Left renal cortex interstitium (tissue), 4 donors: ENCODE data around the gene RANBP10. TPM values are rescaled to one million over a fixed set of nuclear protein-coding genes. Genes with fewer than 3 reads are reported as not detected.

Experiments used
- DNase-seq, 4 donors: peaks; one replicate each; pipeline ENCODE4 v3.0.0-alpha.2; 2013; ENCODE audit warnings: low read depth in 4 of 4, low spot score in 2 of 4, missing footprints in 1 of 4
- polyA plus RNA-seq, 4 donors: library from polyadenylated mRNA; unstranded; fragments of 120-200 nt; gene quantifications; one replicate each; pipeline ENCODE4 v1.2.1, GENCODE V29; 2013; ENCODE audit not compliant: insufficient read length in 4 of 4

The RANBP10 gene
- polyA plus RNA-seq, 4 donors, result 18.4 to 34.4 (median 25.0) TPM

GRCh38 chr16:67833030-67833414, 26.7 kb upstream of the RANBP10 start:
- no peak for DNase-seq

- DNase-seq, result no peak
Measured at GRCh38 chr16:67828651-67829050, 22.3 kb upstream of the RANBP10 start.

- DNase-seq, result no peak
Measured at GRCh38 chr16:67825906-67826305, 19.5 kb upstream of the RANBP10 start.

GRCh38 chr16:67825119-67825518, 18.8 kb upstream of the RANBP10 start:
- DNase-seq, result no peak

GRCh38 chr16:67822511-67822910, 16.2 kb upstream of the RANBP10 start:
- DNase-seq, result no peak

- DNase-seq, result no peak
Measured at GRCh38 chr16:67820608-67821259, 14.4 kb upstream of the RANBP10 start.

- DNase-seq, result no peak
Measured at GRCh38 chr16:67814567-67814966, 8.2 kb upstream of the RANBP10 start.

GRCh38 chr16:67811899-67812298, 5.5 kb upstream of the RANBP10 start:
- DNase-seq, result no peak

GRCh38 chr16:67807148-67807682, 855 bp upstream of the RANBP10 start:
- DNase-seq, result no peak

GRCh38 chr16:67805718-67806427, 487 bp downstream of the RANBP10 start:
- DNase-seq, result peak in 2 of 4 donors; percentile 2 to 5

- DNase-seq, result no peak
Measured at GRCh38 chr16:67804853-67805542, 1.4 kb downstream of the RANBP10 start.

GRCh38 chr16:67803894-67804293, 2.5 kb downstream of the RANBP10 start:
- DNase-seq, result no peak

GRCh38 chr16:67801883-67802282, 4.5 kb downstream of the RANBP10 start:
- no peak for DNase-seq

- no peak for DNase-seq
Measured at GRCh38 chr16:67801241-67801640, 5.1 kb downstream of the RANBP10 start.

- no peak for DNase-seq
Measured at GRCh38 chr16:67800338-67800926, 5.9 kb downstream of the RANBP10 start.

- no peak for DNase-seq
Measured at GRCh38 chr16:67796099-67796718, 10.2 kb downstream of the RANBP10 start.

- no peak for DNase-seq
Measured at GRCh38 chr16:67790071-67790470, 16.3 kb downstream of the RANBP10 start.

- no peak for DNase-seq
Measured at GRCh38 chr16:67786491-67786890, 19.9 kb downstream of the RANBP10 start.

GRCh38 chr16:67783353-67783725, 23.0 kb downstream of the RANBP10 start:
- DNase-seq, result no peak

- DNase-seq, result no peak
Measured at GRCh38 chr16:67782567-67783352, 23.6 kb downstream of the RANBP10 start.
